SK-N-MC (cell line): Measurements from ENCODE around the gene RANBP3L.

Experiments
- EZH2 ChIP-seq: fragments of 200-600 bp; sonication (generic); IDR thresholded peaks from one replicate; pipeline ENCODE4 v1.6.1; 2017; ENCODE audit warnings: antibody characterized with exemption
- FOXP2 ChIP-seq: optimal IDR thresholded peaks from 2 replicates; pipeline ENCODE3; 2011; ENCODE audit warnings: mild to moderate bottlenecking, moderate library complexity; ENCODE audit not compliant: insufficient read depth; ENCODE audit errors: extremely low read length, control extremely low read depth
- POLR2AphosphoS5 ChIP-seq: IDR thresholded peaks from 2 replicates; pipeline ENCODE4 v1.6.1; 2012; ENCODE audit warnings: mild to moderate bottlenecking, low read depth, low read length, borderline replicate concordance

GRCh38 chr5:36267905-36268304, 33.8 kb downstream of the RANBP3L start:
- TF ChIP-seq EZH2 = no peak
- TF ChIP-seq FOXP2 = no peak
- no peak for TF ChIP-seq POLR2AphosphoS5
